ENCODE measurements around the gene THOC3.
"Not testable (repeated sequence)": the region's sequence is repeated elsewhere in the genome, so short reads cannot be mapped to it uniquely, and the experiment has no call there.

THOC3 gene

GRCh38 chr5:175928752-175929151 lies 39.4 kb downstream of the THOC3 start:
- not testable (repeated sequence) for DNase-seq

GRCh38 chr5:175925106-175925505 lies 43.0 kb downstream of the THOC3 start:
- DNase-seq, result not testable (repeated sequence)

GRCh38 chr5:175922192-175922885 lies 45.8 kb downstream of the THOC3 start:
- DNase-seq, result no peak

- DNase-seq, result no peak
Measured at GRCh38 chr5:175921061-175921730, 46.9 kb downstream of the THOC3 start.

- peak; percentile 23 for DNase-seq
Measured at GRCh38 chr5:175920231-175920811, 47.8 kb downstream of the THOC3 start.

GRCh38 chr5:175915066-175916037 lies 52.8 kb downstream of the THOC3 start:
- DNase-seq, result not testable (repeated sequence)

- DNase-seq, result not testable (repeated sequence)
Measured at GRCh38 chr5:175913835-175914672, 54.1 kb downstream of the THOC3 start.

- DNase-seq, result not testable (repeated sequence)
Measured at GRCh38 chr5:175910072-175910471, 58.0 kb downstream of the THOC3 start.

All from stimulated activated CD4-positive, alpha-beta T cell treated with anti-CD3 and anti-CD28 coated beads, Interleukin-15, amount 100 ng/mL, for 24 hours (primary cell).